Right ventricle myocardium inferior (tissue), 1 donor: ENCODE data around the gene MEN1. TPM values are rescaled to one million over a fixed set of nuclear protein-coding genes. Genes with fewer than 3 reads are reported as not detected.
A peak's percentile ranks its signal among the peaks of the same experiment; 100 is the strongest.

ENCODE experiments used
- ATAC-seq: fragments of 200-7000 bp; cut with Tn5 transposase; one replicate; pipeline ENCODE4 v1.9.1; 2020; ENCODE audit warnings: mild to moderate bottlenecking, moderate library complexity
- DNase-seq: peaks from one replicate; pipeline ENCODE4 v3.0.0; 2021; ENCODE audit errors: missing footprints
- intact Hi-C: fragments of 100-400 bp; cut with DNase I; formaldehyde crosslinking; loops from one replicate; pipeline ENCODE4 v1.11.0; 2022
- total RNA-seq: library from RNA; stranded (reverse); fragmentation: NEBNext Ultra II Directional; extraction: Animal tissue kit (Norgen Biotek cat#: 25700); gene quantifications from one replicate; pipeline ENCODE4 v1.2.1, GENCODE V29; 2021
- donor health status: DM: no; HTN: yes; CAD: no; lungs with severe emphysema.

Gene MEN1
- total RNA-seq, 1 donor from 2014 or later: 8.4 TPM

- DNase-seq (no peak), ATAC-seq (no peak)
- intact Hi-C loops: no loop called here
Observed at GRCh38 chr11:64792482-64792881, 17.9 kb downstream of the MEN1 start.

GRCh38 chr11:64791781-64792291 is 18.5 kb downstream of the MEN1 start:
- intact Hi-C loops: no loop called here
- ATAC-seq: no peak
- DNase-seq: no peak

- ATAC-seq (no peak), DNase-seq (peak; percentile 16)
- intact Hi-C loops: no loop called here
Observed at GRCh38 chr11:64790205-64791095, 19.9 kb downstream of the MEN1 start.

GRCh38 chr11:64789331-64790204 is 20.8 kb downstream of the MEN1 start:
- ATAC-seq: no peak
- DNase-seq: peak; percentile 43
- intact Hi-C loops: no loop called here

- intact Hi-C loops: no loop called here
- ATAC-seq (peak; percentile 15), DNase-seq (peak; percentile 37)
Observed at GRCh38 chr11:64788321-64789215, 21.8 kb downstream of the MEN1 start.

- intact Hi-C loops: no loop called here
- peak; percentile 79 for DNase-seq
- ATAC-seq: peak; percentile 39
Observed at GRCh38 chr11:64787526-64788320, 22.6 kb downstream of the MEN1 start.

GRCh38 chr11:64786308-64786707 is 24.0 kb downstream of the MEN1 start:
- intact Hi-C loops: no loop called here
- DNase-seq: peak; percentile 28
- ATAC-seq: no peak

GRCh38 chr11:64784813-64785581 is 25.4 kb downstream of the MEN1 start:
- intact Hi-C loops: no loop called here
- DNase-seq (no peak), ATAC-seq (no peak)

- intact Hi-C loops: loop anchor here (2.0 kb wide), 1 partner anchor 36 kb away; no protein-coding TSS in a partner anchor
- ATAC-seq (peak; percentile 96), DNase-seq (peak; percentile 99)
Observed at GRCh38 chr11:64778473-64779298, 31.7 kb downstream of the MEN1 start, which contains the start of gene SF1. Gene SF1 (minus strand): TSS chr11:64778542. CDS start chr11:64778392, 150 bp downstream.

GRCh38 chr11:64778223-64778472 is 32.2 kb downstream of the MEN1 start:
- ATAC-seq (no peak), DNase-seq (no peak)
- intact Hi-C loops: loop anchor here (2.0 kb wide), 1 partner anchor 35 kb away; no protein-coding TSS in a partner anchor

GRCh38 chr11:64777449-64778222 is 32.7 kb downstream of the MEN1 start:
- DNase-seq (peak; percentile 93), ATAC-seq (peak; percentile 29)
- intact Hi-C loops: loop anchor here (2.0 kb wide), 2 partner anchors 15 to 35 kb away; no protein-coding TSS in a partner anchor

GRCh38 chr11:64776875-64777274 is 33.5 kb downstream of the MEN1 start:
- ATAC-seq (no peak), DNase-seq (no peak)
- intact Hi-C loops: loop anchor here (2.0 kb wide), 1 partner anchor 14 kb away; no protein-coding TSS in a partner anchor

GRCh38 chr11:64776425-64776824 is 33.9 kb downstream of the MEN1 start:
- DNase-seq (no peak), ATAC-seq (no peak)
- intact Hi-C loops: loop anchor here (2.0 kb wide), 1 partner anchor 14 kb away; no protein-coding TSS in a partner anchor

GRCh38 chr11:64774144-64774543 is 36.2 kb downstream of the MEN1 start:
- no peak for ATAC-seq
- intact Hi-C loops: no loop called here
- DNase-seq: no peak

- DNase-seq: no peak
- intact Hi-C loops: no loop called here
- ATAC-seq: no peak
Observed at GRCh38 chr11:64772303-64773018, 37.9 kb downstream of the MEN1 start.
